Measurements from ENCODE around the gene INPP4B. TPM values are rescaled to one million over a fixed set of nuclear protein-coding genes. Genes with fewer than 3 reads are reported as not detected.

The INPP4B gene
- polyA plus RNA-seq, 1 of the 3 experiments (the other 2 are of a cell fraction), result 0.08 TPM

GRCh38 chr4:142532054-142532453 lies 314.0 kb downstream of the INPP4B start (continued):
- TF ChIP-seq REST (IDR thresholded peaks at IDR 0.05; ENCODE audit: low read depth, low read length), result no peak
- TF ChIP-seq SIN3A (IDR thresholded peaks at IDR 0.05; ENCODE audit: borderline replicate concordance, low read depth, low read length), result no peak
- no peak for TF ChIP-seq ELF1 (IDR thresholded peaks at IDR 0.05)

GRCh38 chr4:142530728-142531127 lies 315.4 kb downstream of the INPP4B start:
- no peak for DNase-seq
- ChIA-PET POLR2A (no interaction called here), CTCF (no interaction called here)
- Histone ChIP-seq H3K4me2 (no peak overlapping the region), H3K79me2 (ENCODE audit: insufficient read depth) (no peaks in the 10 kb centered on the region), H3K9ac (no peak overlapping the region), H3K9me2 (no peaks in the 10 kb centered on the region), H3K9me3 (no peaks in the 10 kb centered on the region; the same call in 1 of the 2 replicates), H3K4me3 (ENCODE audit: low read depth in 2 of 2, low read length in 1 of 2) (no peak overlapping the region), H3K27ac (ENCODE audit: low read depth in 2 of 2, low read length in 1 of 2) (no peak overlapping the region), H3K4me1 (ENCODE audit: control insufficient read depth in 1 of 2, insufficient read depth in 2 of 2, low read depth in 1 of 2, low read length in 1 of 2) (peaks cover 0 to 3% of the 10 kb centered on the region in 2 experiments; a peak in 1 of 4 replicates), H3F3A (replicated peaks; ENCODE audit: insufficient read depth) (no peaks in the 10 kb centered on the region), H4K20me1 (ENCODE audit: insufficient read depth) (no peaks in the 10 kb centered on the region), H2AFZ (ENCODE audit: low read depth) (no peak overlapping the region), H3K36me3 (replicated peaks in 1 of 2; ENCODE audit: control insufficient read depth in 1 of 2, insufficient read depth in 2 of 2, low read length in 1 of 2) (no peaks in the 10 kb centered on the region), H3K27me3 (ENCODE audit: insufficient read depth) (no peaks in the 10 kb centered on the region)
- TF ChIP-seq SIN3A (IDR thresholded peaks at IDR 0.05; ENCODE audit: borderline replicate concordance, low read depth, low read length), result no peak
- TF ChIP-seq SMC3 (IDR thresholded peaks at IDR 0.05; ENCODE audit: low read depth, low read length), result no peak
- TF ChIP-seq PBX3 (IDR thresholded peaks at IDR 0.05), result no peak
- 86% methylated on average over 1 of the region's 1 CpG for WGBS (ENCODE audit: low lambda C conversion rate)

GRCh38 chr4:142528433-142528832 lies 317.7 kb downstream of the INPP4B start:
- no peak for DNase-seq
- Histone ChIP-seq H3K27ac (ENCODE audit: low read depth in 2 of 2, low read length in 1 of 2) (no peak overlapping the region), H4K20me1 (ENCODE audit: insufficient read depth) (no peaks in the 10 kb centered on the region), H3K9me2 (no peaks in the 10 kb centered on the region), H3K27me3 (ENCODE audit: insufficient read depth) (no peaks in the 10 kb centered on the region), H3K36me3 (replicated peaks in 1 of 2; ENCODE audit: control insufficient read depth in 1 of 2, insufficient read depth in 2 of 2, low read length in 1 of 2) (no peaks in the 10 kb centered on the region), H3K4me1 (ENCODE audit: control insufficient read depth in 1 of 2, insufficient read depth in 2 of 2, low read depth in 1 of 2, low read length in 1 of 2) (peaks cover 0 to 3% of the 10 kb centered on the region in 2 experiments; a peak in 1 of 4 replicates), H3K9me3 (no peaks in the 10 kb centered on the region; the same call in 1 of the 2 replicates), H3F3A (replicated peaks; ENCODE audit: insufficient read depth) (no peaks in the 10 kb centered on the region), H2AFZ (ENCODE audit: low read depth) (no peak overlapping the region), H3K79me2 (ENCODE audit: insufficient read depth) (no peaks in the 10 kb centered on the region), H3K9ac (no peak overlapping the region), H3K4me3 (ENCODE audit: low read depth in 2 of 2, low read length in 1 of 2) (no peak overlapping the region), H3K4me2 (no peak overlapping the region)
- TF ChIP-seq REST (IDR thresholded peaks at IDR 0.05; ENCODE audit: low read depth, low read length) (no peak), JUND (IDR thresholded peaks at IDR 0.05) (no peak), ZBTB33 (IDR thresholded peaks at IDR 0.05; ENCODE audit: borderline replicate concordance, low read depth) (no peak), NRF1 (IDR thresholded peaks at IDR 0.05; ENCODE audit: low read depth, low read length) (no peak), RXRA (IDR thresholded peaks at IDR 0.05; ENCODE audit: borderline replicate concordance, low read depth) (no peak), RFX5 (IDR thresholded peaks at IDR 0.05; ENCODE audit: low read length) (no peak), YY1 (IDR thresholded peaks at IDR 0.05; ENCODE audit: low read depth) (no peak)
- ChIA-PET CTCF (no interaction called here), POLR2A (no interaction called here)
- 76% methylated on average over 1 of the region's 1 CpG for WGBS (ENCODE audit: low lambda C conversion rate)
